GM19395 (cell line): ENCODE measurements around the gene GGCT.

Experiments
- ATAC-seq: cut with Tn5 transposase; IDR thresholded peaks from one replicate; pipeline ENCODE4 v1.9.1; 2021; ENCODE audit warnings: mild to moderate bottlenecking, moderate library complexity; ENCODE audit not compliant: unreplicated experiment

The GGCT gene

GRCh38 chr7:30479202-30480120 lies 25.2 kb downstream of the GGCT start:
- ATAC-seq = no peak

GRCh38 chr7:30478349-30479201 lies 26.1 kb downstream of the GGCT start, which contains the start of gene NOD1:
Gene NOD1 (minus strand): TSS chr7:30478784. CDS start chr7:30456921, 21,863 bp downstream.
- peak; percentile 91 for ATAC-seq

GRCh38 chr7:30476459-30477145 lies 28.0 kb downstream of the GGCT start:
- ATAC-seq = no peak

GRCh38 chr7:30475580-30475979 lies 29.0 kb downstream of the GGCT start:
- no peak for ATAC-seq

- no peak for ATAC-seq
Observed at GRCh38 chr7:30474893-30475292, 29.7 kb downstream of the GGCT start.

- ATAC-seq = no peak
Observed at GRCh38 chr7:30474485-30474884, 30.1 kb downstream of the GGCT start.

GRCh38 chr7:30473903-30474302 lies 30.7 kb downstream of the GGCT start:
- no peak for ATAC-seq

- ATAC-seq = no peak
Observed at GRCh38 chr7:30472784-30473775, 31.5 kb downstream of the GGCT start.

- ATAC-seq = no peak
Observed at GRCh38 chr7:30472081-30472783, 32.4 kb downstream of the GGCT start.

GRCh38 chr7:30471205-30471604 lies 33.4 kb downstream of the GGCT start:
- no peak for ATAC-seq

GRCh38 chr7:30470771-30471170 lies 33.9 kb downstream of the GGCT start:
- no peak for ATAC-seq

- no peak for ATAC-seq
Observed at GRCh38 chr7:30470163-30470770, 34.4 kb downstream of the GGCT start.

- no peak for ATAC-seq
Observed at GRCh38 chr7:30469303-30469702, 35.3 kb downstream of the GGCT start.

GRCh38 chr7:30468791-30469190 lies 35.8 kb downstream of the GGCT start:
- no peak for ATAC-seq

GRCh38 chr7:30468041-30468440 lies 36.6 kb downstream of the GGCT start:
- ATAC-seq = no peak

GRCh38 chr7:30467271-30467670 lies 37.4 kb downstream of the GGCT start:
- ATAC-seq = no peak

GRCh38 chr7:30466266-30466665 lies 38.4 kb downstream of the GGCT start:
- ATAC-seq = no peak

- ATAC-seq = no peak
Observed at GRCh38 chr7:30465811-30466180, 38.8 kb downstream of the GGCT start.
